ENCODE results near the gene TSPO2. TPM values are rescaled to one million over a fixed set of nuclear protein-coding genes. Genes with fewer than 3 reads are reported as not detected.

The TSPO2 gene
- total RNA-seq, 1 donor, result not detected

DNA sequence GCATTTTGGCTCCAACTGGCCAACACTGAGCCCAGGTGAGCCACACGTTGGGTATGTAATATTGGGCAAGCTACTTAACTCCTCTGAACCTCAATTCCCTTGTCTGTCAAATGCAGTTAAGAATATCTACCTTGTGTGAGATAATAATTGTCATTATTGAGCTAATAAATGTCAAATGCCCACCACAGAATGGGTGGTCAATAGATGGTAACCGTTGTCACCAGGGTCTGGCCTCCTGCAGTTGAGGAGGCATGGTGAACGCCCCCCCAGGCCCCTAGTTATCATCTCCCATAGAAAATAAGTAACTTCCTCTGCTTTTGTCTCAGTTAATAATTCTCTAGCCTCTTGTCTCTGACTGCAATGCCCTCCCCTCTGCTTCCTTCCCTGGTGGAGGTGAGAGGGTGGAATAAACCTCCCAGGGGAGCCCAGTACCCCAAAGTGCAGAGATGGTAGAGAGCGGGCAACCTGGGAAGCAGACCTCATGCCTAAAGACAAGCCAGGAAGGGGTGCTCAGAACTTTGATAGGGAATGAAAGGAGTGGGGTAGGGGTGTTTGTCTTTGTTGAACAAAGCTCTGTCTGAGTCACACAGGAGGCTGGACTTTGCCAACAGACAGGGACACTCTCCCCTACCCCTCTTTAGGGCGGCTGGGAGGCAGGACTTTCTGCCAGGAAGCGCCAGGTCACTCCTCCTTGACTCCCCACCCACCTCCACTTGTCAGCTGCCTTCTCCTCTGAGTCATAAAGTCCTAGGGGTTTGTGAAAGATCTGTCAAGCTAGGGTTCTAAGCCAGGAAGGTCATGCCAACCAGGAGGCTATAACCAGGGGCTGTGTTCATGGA, 1.9 kb upstream of the TSPO2 start:
- no peak overlapping the region for H3K4me3 ChIP-seq (ENCODE audit: low read depth, low read length)
- TF ChIP-seq CTCF (IDR thresholded peaks at IDR 0.05; ENCODE audit: insufficient read depth, low read length), result no peak
- no peak for DNase-seq (ENCODE audit: low read depth)

DNA sequence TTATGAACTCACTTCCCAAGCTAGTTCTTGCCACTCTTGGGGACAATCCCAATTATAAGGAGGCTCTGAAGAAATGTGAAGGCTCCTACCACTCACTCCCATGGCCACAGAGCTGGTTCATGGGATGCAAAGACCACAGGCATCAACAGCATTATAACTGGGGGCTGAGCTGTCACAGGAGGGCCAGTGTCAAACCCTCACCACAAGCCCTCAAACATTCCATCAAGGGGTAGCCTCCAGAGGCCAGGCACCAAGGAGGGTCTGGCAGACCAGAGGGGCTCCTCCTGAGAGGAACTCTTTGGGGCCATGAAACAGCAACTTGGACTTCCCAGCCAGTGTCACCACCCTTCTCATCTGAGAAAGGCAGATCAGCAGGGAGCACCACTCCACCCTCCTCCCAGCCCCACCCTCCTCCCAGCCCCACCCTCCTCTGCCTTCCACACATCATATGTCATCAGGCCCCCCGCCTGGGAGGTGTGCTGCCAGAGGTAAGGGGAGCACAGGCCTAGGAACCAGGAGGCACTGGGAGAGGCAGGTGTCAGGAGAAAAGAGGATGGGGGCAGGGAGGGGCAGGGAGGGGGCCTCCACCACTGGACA, 1.2 kb upstream of the TSPO2 start:
- no peak for TF ChIP-seq CTCF (IDR thresholded peaks at IDR 0.05; ENCODE audit: insufficient read depth, low read length)
- no peak overlapping the region for H3K4me3 ChIP-seq (ENCODE audit: low read depth, low read length)

DNA sequence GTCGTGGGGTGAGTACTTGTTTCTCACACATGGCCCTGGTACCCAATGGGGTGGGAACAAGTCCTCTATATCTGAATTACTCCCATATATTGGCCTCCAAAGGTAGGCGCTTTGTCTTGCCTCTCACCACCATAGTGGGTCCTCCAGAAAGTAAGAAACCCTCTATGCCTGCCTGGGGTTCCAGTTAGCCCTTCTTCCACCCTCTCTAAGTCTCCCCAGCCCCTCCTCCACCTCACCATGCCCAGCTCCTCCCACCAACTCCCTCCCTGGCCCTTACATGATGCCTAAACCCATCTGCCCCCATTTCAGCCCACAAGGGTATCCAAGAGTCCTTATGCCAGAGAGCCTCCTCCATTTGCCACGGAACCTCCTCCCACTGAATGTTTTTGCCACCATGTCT, 884 bp downstream of the TSPO2 start:
- no peak overlapping the region for H3K4me3 ChIP-seq (ENCODE audit: low read depth, low read length)
- TF ChIP-seq CTCF (IDR thresholded peaks at IDR 0.05; ENCODE audit: insufficient read depth, low read length), result no peak
- DNase-seq (ENCODE audit: low read depth), result no peak

More for the DNA sequence above, 1.2 kb upstream of the TSPO2 start:
- DNase-seq (ENCODE audit: low read depth), result no peak

DNA sequence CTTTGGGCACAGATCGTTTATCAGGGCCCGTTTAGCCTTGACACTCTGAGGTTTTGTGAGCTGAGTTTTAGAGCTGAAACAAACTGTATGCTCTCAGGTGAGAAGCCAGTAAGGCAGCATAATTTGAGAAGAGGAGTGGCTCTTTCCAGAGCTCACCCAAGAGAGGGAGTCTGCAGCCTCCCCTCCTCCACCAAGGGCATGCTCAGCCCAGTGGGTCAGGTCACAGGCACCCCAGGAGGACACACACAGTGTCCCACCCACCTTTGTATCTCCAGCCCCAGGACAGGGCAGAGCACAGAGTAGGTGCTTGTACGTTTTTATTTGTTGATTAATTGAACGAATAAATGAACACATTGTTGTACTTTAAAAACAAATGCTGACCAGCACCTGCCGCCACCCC, 3.4 kb downstream of the TSPO2 start:
- DNase-seq (ENCODE audit: low read depth), result no peak
- no peak for TF ChIP-seq CTCF (IDR thresholded peaks at IDR 0.05; ENCODE audit: insufficient read depth, low read length)
- H3K4me3 ChIP-seq (ENCODE audit: low read depth, low read length), result no peak overlapping the region

- TF ChIP-seq CTCF (IDR thresholded peaks at IDR 0.05; ENCODE audit: insufficient read depth, low read length), result no peak
- DNase-seq (ENCODE audit: low read depth), result no peak
- no peak overlapping the region for H3K4me3 ChIP-seq (ENCODE audit: low read depth, low read length)
Measured at GRCh38 chr6:41046084-41046483, 3.8 kb downstream of the TSPO2 start.

DNA sequence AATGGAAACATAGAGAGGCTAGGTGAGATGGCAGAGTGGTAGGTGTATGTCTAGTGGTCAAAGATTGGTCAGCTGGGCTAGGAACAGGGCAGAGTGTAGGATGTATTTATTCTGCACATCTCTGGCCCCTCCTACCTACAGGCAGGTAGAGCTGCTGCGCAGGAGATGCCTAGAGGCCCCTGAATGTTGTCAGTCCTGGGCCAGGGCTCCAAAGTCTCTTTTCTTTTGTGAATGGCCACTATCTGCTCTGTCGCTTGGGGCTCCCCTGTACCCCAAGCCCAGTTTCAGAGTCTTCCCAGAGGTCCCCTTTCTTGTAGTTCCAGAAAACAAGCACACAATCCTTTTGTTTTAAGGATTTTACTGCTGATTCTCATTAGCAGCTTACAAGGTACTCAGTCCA, 5.0 kb downstream of the TSPO2 start:
- no peak overlapping the region for H3K4me3 ChIP-seq (ENCODE audit: low read depth, low read length)
- TF ChIP-seq CTCF (IDR thresholded peaks at IDR 0.05; ENCODE audit: insufficient read depth, low read length), result no peak
- DNase-seq (ENCODE audit: low read depth), result no peak
